ENCODE data around the gene ENAH. TPM values are rescaled to one million over a fixed set of nuclear protein-coding genes. Genes with fewer than 3 reads are reported as not detected.

ENAH gene
- polyA plus RNA-seq, 1 experiment, result 121 TPM

DNA sequence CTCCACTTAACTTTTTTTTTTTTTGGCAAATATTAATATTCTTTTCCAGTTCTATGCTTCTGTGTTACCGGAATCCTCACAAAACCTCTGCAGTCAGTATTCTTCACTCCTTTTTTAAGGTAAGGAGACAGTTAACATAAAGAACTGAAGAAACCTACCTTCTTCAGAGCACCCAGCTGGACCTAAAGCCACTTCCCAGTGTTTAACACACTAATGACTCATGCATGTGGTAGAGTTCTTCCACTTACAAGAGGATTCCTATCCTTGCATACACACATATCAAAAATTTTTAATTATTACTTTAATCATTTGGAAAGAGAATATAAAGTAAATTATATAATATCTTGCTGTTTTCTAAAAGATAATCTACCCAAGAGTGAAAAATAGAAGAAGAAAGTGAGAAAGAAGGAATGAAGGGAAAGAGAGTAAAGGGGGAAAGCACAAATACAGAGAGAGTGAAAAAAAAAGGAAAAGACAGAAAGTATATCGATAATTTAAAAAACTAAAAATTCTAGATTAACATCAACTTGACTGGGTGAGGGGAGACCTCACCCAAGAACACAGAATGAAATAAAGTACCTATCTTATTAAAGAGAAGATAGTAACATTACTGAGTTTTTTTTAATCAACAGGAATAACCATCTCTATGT, 54.9 kb downstream of the ENAH start:
- no peak overlapping the region for H3K27ac ChIP-seq (ENCODE audit: low read depth, low read length)
- POLR2A ChIA-PET, result no interaction called here
- H3K27me3 ChIP-seq (ENCODE audit: control insufficient read depth, insufficient read depth, low read length), result no peaks in the 10 kb centered on the region
- CTCF ChIA-PET, result interaction anchor here (0.7 kb wide), 2 partner anchors 113 to 174 kb away, joined by 3 to 4 read pairs; no protein-coding TSS in a partner anchor
- no peak for DNase-seq (ENCODE audit: low read depth, low spot score)
- no peak for TF ChIP-seq CTCF (IDR thresholded peaks at IDR 0.05; ENCODE audit: low read depth, low read length)
- no peaks in the 10 kb centered on the region for H3K9me3 ChIP-seq (ENCODE audit: control insufficient read depth, insufficient read depth, low read length)
- no peak overlapping the region for H3K4me3 ChIP-seq (ENCODE audit: low read depth, low read length)

- DNase-seq (ENCODE audit: low read depth, low spot score), result no peak
- no peak overlapping the region for H3K4me3 ChIP-seq (ENCODE audit: low read depth, low read length)
- H3K9me3 ChIP-seq (ENCODE audit: control insufficient read depth, insufficient read depth, low read length), result no peaks in the 10 kb centered on the region
- no peak overlapping the region for H3K27ac ChIP-seq (ENCODE audit: low read depth, low read length)
- H3K27me3 ChIP-seq (ENCODE audit: control insufficient read depth, insufficient read depth, low read length), result no peaks in the 10 kb centered on the region
- CTCF ChIA-PET, result no interaction called here
- POLR2A ChIA-PET, result no interaction called here
- no peak for TF ChIP-seq CTCF (IDR thresholded peaks at IDR 0.05; ENCODE audit: low read depth, low read length)
These were observed 56.2 kb downstream of the ENAH start for GRCh38 chr1:225596736-225597135.

DNA sequence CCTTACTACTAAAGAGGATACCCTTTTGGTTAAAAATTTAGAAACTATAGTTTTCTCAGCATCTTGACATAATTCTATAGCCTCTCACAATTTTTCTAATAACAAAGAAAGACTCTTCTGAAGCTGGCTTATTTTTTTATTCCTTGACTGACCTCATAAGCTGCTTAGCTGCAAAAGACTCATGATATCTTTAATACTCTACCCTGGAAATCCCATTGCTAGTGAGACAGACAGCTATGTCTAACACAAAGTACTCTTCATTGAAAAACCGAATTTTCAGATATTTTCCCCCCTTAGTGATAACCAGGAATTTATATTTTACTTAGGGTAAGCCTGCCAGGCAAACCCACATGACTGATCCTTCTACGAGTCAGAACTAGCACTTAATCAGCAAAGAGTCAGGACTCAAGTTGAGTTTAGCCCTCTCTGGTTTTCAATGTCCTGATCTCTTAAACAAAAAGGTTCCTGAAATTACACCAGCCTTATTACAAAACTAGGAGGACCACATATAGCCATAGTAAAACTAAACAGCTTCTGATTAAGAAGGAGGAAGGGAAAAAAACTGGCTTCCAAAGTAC, 56.9 kb downstream of the ENAH start:
- TF ChIP-seq CTCF (IDR thresholded peaks at IDR 0.05; ENCODE audit: low read depth, low read length), result no peak
- POLR2A ChIA-PET, result no interaction called here
- H3K27me3 ChIP-seq (ENCODE audit: control insufficient read depth, insufficient read depth, low read length), result no peaks in the 10 kb centered on the region
- no peak overlapping the region for H3K27ac ChIP-seq (ENCODE audit: low read depth, low read length)
- H3K9me3 ChIP-seq (ENCODE audit: control insufficient read depth, insufficient read depth, low read length), result no peaks in the 10 kb centered on the region
- no peak overlapping the region for H3K4me3 ChIP-seq (ENCODE audit: low read depth, low read length)
- CTCF ChIA-PET, result interaction anchor here (0.6 to 1.1 kb wide), 2 partner anchors 10 to 176 kb away, joined by 3 to 6 read pairs; no protein-coding TSS in a partner anchor
- DNase-seq (ENCODE audit: low read depth, low spot score), result no peak

DNA sequence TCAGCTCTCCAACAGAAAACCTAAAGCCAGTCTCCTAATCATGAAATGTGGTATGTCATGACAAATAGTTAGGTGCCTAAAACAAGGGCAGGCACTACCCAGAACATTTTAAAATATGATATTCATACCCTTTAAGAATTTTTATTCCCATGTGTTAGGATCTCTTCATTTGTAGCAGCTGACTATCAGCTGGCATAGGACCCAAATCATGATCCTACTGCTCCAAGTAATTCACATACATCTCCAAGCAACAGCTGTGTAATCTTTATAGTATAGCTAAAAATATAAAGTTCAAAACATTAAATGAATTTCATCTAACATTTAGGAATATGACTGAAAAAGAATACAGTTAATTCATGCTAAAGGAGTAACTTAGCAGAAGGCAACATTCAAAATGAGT, 57.5 kb downstream of the ENAH start:
- TF ChIP-seq CTCF (IDR thresholded peaks at IDR 0.05; ENCODE audit: low read depth, low read length), result no peak
- H3K27ac ChIP-seq (ENCODE audit: low read depth, low read length), result no peak overlapping the region
- no peaks in the 10 kb centered on the region for H3K9me3 ChIP-seq (ENCODE audit: control insufficient read depth, insufficient read depth, low read length)
- DNase-seq (ENCODE audit: low read depth, low spot score), result no peak
- POLR2A ChIA-PET, result no interaction called here
- CTCF ChIA-PET, result interaction anchor here (1.1 kb wide), 1 partner anchor 177 kb away, joined by 3 read pairs; no protein-coding TSS in a partner anchor
- H3K27me3 ChIP-seq (ENCODE audit: control insufficient read depth, insufficient read depth, low read length), result no peaks in the 10 kb centered on the region
- H3K4me3 ChIP-seq (ENCODE audit: low read depth, low read length), result no peak overlapping the region

DNA sequence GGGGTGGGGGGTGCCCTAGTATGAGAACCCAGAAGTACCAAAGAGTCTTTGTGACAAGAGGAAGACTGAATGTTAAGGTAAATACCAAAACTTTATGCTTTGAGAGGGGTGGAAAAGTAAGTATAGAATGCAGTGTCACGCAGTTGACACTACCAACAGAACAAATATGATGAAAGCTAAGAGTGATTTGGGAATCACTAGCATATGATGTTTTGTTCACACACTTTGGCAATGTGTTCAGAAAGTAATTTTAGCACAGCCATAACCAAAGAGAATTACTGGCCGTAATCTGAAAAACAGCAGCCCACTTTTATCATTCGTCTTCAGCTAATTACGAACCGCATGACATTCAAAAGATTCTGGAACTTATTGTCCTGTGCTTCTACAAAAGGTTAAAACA, 59.5 kb downstream of the ENAH start:
- Histone ChIP-seq H3K4me3 (ENCODE audit: low read depth, low read length) (no peak overlapping the region), H3K27me3 (ENCODE audit: control insufficient read depth, insufficient read depth, low read length) (no peaks in the 10 kb centered on the region), H3K9me3 (ENCODE audit: control insufficient read depth, insufficient read depth, low read length) (no peaks in the 10 kb centered on the region), H3K27ac (ENCODE audit: low read depth, low read length) (no peak overlapping the region)
- ChIA-PET POLR2A (no interaction called here), CTCF (no interaction called here)
- TF ChIP-seq CTCF (IDR thresholded peaks at IDR 0.05; ENCODE audit: low read depth, low read length), result no peak
- no peak for DNase-seq (ENCODE audit: low read depth, low spot score)

Data from AG04450 (cell line).